Stimulated activated CD4-positive, alpha-beta T cell treated with anti-CD3 and anti-CD28 coated beads, TNF-alpha, amount 100 ng/mL, for 48 hours (primary cell): Measurements from ENCODE around the gene FAM53B.

ENCODE experiments used
- DNase-seq, 3 donors: peaks; one replicate each; pipeline ENCODE4 v3.0.0-alpha.2; 2020; ENCODE audit warnings: low read depth in 3 of 3

The FAM53B gene

DNA sequence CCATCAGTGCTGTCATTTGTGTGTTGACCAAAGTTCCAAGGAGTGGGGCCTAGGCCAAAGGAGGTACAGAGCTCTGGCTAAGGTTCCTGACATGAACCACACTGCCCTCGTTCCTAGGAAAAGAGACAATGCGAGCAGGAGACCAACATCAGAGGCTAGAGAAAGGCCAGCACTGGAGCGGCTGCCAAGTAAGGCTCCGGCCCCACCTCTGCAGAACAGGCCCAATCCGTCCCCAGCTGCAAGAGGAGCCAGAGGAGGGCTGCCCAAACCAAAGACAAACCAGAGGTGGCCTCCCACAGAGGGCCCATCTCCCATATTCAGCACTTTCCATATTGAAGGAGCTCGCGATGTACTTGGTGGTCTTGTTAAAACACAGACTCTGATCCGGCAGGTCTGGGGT, 81.0 kb downstream of the FAM53B start:
- no peak for DNase-seq

DNA sequence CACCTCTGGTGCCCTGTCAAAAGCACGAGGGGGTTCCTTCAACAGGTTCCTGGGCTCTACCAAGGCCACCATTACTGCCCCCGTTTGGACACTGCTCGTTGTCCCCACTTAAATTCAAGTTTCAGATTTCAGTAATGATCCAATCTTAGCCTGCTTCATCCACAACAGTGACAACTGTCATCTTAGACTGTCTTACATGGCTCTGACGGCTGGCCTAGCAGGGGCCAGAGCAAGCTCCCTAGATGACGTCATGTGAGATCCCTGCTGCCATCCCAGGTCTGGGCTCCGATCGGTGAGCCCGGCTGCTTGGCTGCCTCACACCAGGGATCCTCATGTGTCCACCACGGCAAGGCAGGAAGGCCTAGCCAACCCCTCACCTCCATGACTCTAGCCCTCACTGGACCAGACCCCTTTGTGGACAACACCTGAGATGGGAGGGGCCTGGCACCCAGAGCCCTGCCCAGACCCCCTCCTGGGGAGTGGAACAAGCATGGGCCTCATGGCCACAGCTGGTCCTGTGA, 82.5 kb downstream of the FAM53B start:
- no peak for DNase-seq

DNA sequence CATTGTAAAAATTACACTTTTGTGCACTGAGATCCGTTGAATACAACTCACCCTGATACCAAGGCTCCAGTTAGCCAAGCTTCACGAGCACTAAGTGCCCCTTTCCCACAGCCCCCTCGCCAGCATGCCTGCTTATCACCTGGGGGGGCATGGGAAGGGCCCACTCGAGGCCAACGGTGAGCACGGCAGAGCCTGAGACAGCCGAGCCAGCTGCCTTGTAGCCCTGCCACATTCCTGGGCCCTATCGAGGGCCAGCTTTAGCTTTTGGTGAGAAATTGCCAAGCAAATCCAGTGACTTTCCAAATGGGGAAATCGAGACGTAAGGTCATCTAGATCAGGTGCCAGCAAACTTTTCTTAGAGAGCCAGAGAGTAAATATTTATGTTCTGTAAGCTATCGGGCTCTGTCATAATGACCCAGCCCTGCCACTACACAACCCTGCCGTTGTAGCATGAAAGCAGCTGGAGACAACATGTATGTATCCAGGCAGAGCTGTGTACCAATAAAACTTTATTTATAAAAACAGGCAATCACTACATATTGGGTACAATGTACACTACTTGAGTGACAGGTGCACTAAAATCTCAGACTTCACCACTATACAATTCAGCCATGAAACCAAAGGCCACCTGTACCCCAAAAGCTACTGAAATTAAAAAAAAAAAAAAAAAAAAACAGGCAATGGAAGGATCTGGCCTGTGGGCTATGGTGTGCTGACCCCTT, 83.6 kb downstream of the FAM53B start:
- DNase-seq = no peak

DNA sequence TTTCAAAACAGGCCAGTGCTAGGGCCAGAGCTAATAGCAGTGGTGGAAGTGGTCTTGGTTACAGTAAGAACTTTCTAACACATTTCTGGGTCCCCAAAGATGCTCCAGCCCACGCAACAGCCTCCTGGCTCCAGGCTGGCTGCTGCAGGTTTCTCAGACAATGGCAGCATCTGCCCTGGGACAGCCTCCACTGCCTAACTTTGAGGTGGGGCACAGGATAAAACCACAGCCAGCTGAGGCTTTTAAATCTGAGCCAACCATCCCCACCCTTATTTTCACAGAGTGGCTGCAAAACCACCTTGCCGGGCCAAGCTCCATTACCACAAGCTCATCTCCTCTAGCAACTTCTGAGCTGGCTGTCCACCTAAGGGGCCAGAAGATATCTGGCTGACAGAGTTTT, 84.8 kb downstream of the FAM53B start:
- DNase-seq = no peak

DNA sequence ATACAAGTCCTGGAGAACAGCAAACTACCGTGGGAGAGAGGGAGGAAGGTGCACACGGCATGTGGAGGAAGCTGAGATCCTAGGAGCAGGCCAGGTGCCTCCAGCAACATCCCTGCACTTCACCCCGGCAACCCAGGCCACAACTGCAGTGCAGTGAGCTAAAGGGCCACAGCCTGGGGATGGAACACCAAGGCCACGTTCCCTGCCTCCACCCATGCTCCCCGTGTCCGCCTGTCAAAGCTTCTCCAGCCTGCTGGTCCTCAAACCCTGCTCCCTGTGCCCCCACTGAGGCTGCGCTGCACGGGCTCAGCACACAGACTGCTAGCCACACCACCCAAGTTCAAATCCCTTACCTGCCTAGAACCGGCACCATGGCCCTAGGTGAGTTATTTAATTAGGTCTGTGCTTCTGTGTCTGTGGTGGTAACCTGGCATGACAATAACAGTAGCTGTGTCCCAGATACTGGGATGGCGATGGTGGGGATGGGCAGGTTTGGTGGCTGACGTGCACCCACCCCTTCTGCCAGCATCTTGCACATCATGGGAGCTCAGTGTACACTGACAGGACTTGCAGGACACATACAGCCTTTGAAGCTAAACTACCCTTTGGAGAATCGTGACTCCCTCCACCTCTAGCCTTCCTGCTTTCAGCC, 85.5 kb downstream of the FAM53B start:
- DNase-seq = no peak

DNA sequence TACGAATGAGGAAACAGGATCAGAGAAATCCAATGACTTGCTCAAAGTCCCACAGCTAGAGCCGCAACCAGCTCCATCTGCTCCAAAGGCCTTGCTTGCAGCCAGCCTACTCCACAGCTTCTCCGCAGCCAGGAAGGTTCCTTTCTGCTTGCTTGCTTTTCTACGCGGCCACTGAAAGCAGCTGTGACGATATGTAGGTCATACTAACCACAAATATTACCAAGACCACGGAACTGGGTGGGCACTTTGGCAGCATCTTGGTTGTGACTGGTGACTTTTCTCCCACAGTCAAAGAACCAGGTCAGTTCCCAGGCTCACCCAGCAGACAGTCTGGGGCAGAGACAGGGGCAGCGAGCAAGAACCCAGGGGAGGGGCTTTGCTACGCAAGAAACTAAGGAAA, 86.4 kb downstream of the FAM53B start:
- no peak for DNase-seq

DNA sequence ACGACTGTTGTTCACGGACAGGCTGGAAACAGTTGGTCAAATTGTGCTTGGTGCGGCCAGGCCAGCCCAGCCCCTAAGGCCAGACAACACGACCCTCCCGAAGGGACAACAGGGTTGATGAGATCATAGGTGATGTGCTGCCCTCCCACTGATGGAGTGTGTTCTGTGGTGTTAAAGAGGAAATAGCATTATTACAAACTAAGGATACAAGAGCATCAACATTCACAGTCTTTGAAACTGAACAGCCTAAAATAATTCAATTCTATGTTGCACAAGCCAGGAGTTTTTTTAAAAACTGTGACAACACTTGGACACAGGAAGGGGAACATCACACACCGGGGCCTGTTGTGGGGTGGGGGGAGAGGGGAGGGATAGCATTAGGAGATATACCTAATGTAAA, 87.6 kb downstream of the FAM53B start:
- no peak for DNase-seq

DNA sequence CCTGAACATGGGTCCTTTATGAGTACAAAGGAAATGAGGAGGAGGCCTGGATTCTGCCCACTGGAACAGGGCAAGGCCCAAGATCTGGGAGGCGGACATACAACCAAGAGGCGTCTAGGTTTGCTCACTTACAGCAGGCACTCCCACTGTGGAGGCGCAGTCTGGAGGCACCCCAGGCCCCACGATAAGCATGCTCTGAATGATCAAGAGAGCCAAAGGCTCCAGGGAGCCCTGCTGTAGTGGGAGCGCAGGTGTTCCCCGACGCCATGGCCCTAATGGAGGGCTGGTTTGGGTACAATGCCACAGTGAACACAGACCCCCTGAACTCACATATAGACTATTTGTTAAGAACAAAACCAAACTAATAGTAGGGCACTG, 88.1 kb downstream of the FAM53B start:
- DNase-seq = no peak

DNA sequence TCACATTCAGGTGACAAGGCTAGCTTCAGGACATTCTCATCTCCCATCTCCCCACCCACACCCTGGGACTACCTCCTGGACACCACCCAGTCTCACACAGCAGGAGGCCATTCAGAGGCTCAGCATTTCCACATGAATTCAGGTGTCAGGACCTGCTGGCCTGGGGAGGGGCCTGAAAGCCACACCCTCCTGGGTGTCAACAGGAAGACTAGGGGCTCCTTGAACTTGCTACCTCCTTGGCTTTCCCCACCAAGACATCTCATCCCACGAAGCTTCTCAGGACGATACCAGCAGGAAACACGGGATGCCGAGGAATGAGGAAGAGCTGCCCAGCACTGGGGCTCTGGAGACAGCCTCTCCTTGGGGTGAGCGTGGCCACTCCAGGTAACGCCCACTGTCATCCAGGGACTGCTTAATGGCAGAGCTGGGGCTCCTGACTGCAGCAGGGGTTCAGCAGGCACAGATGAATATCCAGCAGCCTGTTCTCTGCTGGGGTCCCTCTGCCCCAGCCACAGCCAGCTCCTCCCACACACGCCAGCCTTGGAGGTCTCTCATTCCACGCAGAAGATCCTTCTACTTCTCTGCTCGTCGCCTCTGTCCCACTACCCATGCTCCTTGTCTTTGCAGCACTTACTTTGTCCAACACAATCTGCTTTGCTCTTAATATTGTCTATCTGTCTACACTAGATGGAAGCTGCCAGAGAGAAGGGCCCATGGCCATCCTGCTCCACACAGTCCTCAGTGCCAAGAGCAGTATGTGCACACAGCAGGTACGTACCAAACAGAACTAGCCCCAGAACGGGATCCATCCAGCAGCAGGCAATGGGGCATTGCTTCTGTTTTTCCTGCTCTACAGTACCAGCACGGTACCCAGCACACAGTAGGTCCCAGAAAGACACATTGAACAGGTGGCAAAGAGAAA, 88.7 kb downstream of the FAM53B start:
- no peak for DNase-seq

DNA sequence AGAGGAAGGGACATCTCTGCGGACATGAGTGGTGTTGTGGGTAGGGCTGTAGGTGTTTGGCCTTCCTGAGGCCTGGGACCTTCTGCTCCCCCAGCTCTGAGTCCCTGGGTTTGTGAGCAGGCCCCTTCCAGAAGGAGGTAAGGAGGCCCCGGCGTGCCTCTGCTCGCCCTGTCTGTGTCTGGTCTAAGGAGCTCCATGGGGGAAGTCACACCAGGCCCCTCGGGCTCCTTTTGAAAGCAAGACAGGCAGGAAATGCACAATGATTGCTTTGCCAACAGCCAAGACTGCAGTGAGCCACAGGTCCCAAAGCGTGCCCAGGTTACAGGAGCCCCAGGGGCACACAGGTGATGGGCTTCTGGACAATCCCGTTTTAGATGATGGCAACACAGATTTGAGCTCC, 89.5 kb downstream of the FAM53B start:
- no peak for DNase-seq

DNA sequence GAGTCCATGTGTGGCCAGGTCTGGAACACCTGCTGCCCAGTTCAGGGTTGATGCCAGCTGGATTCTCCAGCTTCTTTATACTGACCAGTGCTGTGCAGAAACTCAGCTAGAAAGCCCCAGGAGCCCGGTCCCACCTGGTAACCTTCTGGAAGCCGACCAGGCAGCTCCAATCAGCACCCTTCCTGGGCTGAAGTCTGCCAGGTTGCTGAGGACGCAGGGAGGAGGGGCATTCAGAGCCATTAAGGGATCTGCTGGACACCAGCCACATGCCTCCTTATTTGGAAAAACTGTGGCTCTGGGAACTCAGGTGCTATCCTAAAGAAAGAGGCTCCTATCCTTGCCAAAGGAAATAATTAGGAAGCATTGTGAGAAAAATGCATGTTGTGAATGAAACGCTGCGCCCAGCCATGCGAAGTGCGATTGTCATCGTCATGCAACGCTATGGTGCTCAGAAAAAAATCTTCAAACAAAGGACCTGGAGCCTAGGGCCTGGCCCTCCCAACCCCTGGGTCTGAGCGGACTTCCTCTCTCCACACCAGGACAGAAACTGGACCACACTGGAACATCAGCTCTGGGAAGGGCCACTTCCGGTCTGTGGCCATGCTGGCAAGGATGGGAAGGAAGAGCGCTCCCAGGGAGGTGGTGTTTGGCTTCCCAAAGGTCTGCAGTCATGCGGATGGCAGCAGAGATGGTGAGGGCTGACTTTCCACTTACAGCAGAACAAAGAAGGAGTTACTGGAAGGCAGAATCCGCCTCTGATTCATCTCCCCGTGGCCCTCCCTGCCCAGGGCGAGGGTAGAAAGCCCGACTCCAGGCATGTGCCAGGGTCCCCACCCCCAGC, 90.1 kb downstream of the FAM53B start:
- DNase-seq = no peak

DNA sequence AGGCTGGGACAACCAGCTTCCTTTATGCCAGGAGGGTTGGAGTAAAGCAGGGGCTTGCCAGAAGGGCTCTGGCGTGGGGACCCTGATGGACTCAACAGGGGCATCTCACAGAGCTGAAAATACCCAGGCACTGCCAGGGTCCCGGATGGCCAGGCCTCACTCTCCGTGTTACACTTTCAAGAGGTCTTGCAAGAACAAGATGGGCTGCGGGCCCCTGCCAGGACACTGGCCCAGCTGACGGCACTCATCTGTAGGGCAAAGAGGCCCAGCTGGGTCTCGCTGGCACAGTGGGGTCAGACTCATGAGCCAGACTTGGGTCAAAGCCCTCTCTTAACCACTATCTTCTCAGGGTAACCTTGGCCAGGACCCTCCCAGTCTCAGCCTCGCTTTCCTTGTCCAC, 90.9 kb downstream of the FAM53B start:
- DNase-seq = no peak

DNA sequence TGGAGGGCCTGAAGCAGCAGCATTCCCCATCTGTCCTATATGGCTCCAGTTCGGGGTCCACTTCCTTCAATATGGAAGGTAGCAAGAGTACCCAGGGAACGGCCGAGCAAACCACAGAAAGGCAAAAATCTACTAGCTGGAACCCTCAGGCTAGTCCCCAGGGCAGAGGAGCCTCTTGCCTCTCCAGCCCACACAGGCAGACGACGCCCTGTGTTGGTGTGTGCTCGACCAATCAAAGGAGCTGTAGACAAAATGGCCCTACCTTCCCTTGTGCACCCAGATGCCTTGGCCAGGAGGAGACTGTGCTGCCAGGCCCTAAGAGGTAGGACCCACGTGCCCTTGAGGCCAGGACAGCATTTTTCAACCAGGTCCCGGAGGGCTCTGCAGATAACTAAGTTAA, 91.5 kb downstream of the FAM53B start:
- DNase-seq = no peak

DNA sequence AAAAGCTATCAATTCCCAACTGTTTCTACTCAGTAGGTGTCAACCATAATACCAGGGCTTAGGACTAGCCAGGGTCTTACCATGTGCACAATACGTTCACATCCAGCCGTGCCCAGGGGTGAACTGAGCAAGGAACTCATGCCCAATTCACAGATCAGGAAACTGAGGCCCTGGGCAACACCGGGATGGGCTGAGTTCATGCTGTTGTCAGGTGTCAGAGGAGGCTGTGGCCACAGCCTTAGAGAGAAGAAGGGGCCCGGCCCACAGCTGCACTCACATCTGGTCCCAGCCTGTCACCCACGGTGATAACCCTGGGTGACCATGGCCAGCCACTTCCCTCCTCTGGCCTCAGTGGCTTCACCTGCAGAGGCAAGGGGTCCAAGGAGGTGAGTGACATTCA, 92.0 kb downstream of the FAM53B start:
- DNase-seq = no peak

DNA sequence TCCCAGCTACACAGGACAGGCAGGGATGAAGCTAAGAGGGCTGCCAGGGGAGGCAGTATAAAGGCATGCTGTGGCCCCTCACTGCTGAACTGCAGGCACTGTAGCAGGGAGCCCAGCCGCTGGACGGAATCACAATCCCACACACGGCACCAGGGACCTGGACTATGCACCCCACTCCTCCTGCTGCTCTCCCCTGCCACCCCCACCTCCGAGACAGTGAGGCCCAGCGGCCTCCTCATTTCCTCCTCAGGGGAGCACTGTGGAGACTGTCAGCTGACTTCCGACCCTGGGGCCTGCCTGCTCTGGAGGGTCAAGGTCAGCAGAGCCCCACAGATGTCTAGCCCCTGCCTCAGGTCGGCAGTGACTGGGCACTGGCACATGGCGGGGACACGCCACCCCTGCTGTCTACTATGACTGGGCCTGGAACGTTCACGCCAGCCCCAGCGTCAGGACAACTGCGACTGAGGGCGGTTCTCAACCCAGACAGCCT, 92.7 kb downstream of the FAM53B start:
- no peak for DNase-seq

DNA sequence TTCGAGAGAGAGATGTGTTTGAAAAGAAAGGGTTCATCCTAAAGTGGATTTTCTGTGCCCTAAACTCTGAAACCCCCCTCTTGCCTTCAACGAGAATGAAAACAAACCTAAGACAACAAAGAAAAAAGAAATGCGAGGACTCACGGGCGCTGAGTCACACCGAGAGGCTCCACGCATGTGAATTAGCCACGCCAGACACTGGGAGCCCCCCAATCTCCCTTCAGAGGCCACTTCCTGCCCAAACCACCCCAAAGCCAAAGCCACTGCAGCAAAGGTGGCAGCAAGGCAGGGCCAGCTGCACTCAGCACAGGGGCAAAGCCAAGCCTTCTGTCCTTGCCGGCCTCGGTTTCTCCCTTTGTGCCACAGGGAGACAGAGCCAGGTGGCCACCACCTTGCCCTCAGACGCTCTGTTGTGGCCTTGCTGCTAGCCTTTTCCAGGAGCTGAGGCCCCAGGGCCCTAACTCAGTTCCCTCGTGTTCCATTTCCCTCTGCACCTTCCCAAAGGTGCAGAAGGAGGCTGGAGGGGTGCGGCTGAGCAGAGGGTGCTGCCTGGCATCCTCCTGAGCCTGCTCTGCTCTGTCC, 93.3 kb downstream of the FAM53B start:
- peak in 1 of 3 donors; percentile 38 for DNase-seq

DNA sequence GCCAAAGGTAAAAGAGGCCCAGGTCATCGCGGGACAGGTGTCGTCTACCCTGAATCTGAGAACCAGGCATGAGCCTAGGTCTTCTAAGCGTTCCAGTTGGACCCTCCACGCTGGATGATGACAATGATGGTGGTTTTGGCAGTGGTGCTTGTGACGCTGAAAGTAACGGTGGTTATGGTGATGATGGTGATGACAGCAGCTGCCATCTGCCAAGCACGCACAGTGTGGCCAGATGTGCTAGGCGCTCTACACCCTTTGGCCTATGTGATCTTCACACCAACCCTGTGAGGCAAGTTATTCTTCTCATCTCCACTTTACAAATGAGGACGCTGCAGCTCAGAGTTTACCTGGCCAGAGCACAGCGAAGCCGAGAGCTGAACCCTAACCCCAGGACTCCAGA, 93.9 kb downstream of the FAM53B start:
- no peak for DNase-seq

DNA sequence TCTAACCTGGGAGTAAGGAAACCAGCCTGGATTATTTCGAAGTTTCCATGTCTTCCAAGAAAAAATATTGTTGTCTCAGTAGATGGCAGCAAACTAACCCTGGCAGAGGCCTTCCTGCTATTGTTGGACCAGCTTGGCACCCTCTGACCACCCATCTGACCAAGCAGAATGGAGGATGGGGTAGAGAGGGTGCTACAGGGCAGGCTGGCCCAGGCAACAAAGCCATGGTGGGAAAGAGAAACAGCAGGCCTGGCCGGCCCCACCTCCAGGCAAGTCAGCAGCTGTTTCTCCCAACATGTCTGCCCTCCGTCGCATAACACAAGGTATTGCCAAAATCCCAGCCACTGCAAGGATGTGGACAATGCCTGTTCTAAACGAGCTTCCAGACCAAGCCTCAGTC, 95.0 kb downstream of the FAM53B start:
- no peak for DNase-seq

DNA sequence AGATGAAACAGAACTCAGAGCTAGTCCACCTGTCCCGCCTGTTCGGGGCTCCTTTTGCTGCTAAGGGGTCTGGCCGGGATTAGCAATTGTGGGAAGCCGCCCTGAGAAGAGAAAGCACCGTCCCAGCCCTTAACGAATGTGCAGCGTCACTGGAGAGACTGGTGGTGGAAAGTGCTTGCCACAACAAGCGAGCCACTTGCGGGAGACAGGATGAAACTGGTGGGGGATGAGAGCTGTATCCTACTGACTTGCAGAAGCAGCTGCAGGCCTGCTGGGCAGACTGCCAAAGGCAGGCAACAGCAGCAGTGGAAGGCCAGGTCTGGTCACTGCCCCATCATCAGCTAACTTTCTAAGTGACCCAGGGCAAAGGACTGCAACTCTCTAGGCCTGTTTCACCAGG, 95.4 kb downstream of the FAM53B start:
- peak in 1 of 3 donors; percentile 32 for DNase-seq

DNA sequence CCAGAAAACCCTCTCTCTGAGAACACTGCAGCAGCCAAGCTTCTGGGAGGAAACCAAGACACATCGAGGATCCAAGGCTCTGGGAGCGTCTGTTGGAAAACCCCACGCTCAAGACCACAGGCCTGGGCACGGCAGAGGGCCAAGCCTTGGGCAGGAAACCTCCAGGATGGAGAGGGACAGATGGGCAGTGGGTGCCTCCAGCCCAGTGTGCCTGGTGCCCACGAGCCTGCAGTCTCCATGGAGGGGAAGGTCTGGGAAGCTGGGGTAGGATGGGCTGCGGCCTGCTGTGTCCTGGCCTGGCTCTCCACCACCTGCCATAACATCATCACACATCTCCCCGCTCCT, 96.1 kb downstream of the FAM53B start:
- DNase-seq = no peak
